Ovary (tissue), 9 donors: ENCODE measurements around the gene RALGAPB. TPM values are rescaled to one million over a fixed set of nuclear protein-coding genes. Genes with fewer than 3 reads are reported as not detected.

Source experiments
- DNase-seq, 5 donors: peaks; one replicate each; pipeline ENCODE4 v3.0.0-alpha.2; 2019 to 2020
- H3K27ac ChIP-seq, 2 donors: fragments of 200-600 bp; one replicate each; pipeline versions ENCODE4 v1.5.1 to v1.8.0; 2019 to 2022
- H3K27me3 ChIP-seq: fragments of 200-600 bp; one replicate; pipeline ENCODE4 v1.8.0; 2022
- H3K36me3 ChIP-seq: fragments of 200-600 bp; sonication (generic); one replicate; pipeline ENCODE4 v1.5.1; 2019
- H3K4me1 ChIP-seq: one replicate; pipeline ENCODE4 v1.8.1; 2013; ENCODE audit warnings: mild to moderate bottlenecking, moderate library complexity; ENCODE audit not compliant: insufficient read depth
- H3K4me3 ChIP-seq: fragments of 200-600 bp; sonication (generic); one replicate; pipeline ENCODE4 v1.5.1; 2017
- H3K9me3 ChIP-seq, 2 donors: fragments of 200-600 bp in 1 of 2; sonication (generic) in 1 of 2; one replicate each; pipeline versions ENCODE4 v1.5.1 to v1.8.1; 2013 to 2019; ENCODE audit warnings: mild to moderate bottlenecking in 1 of 2, moderate library complexity in 1 of 2
- CTCF ChIP-seq, 3 donors: fragments of 450-650 bp in 2 of 3; fragments of 200-600 bp in 1 of 3; IDR thresholded peaks; one replicate each; pipeline versions ENCODE4 v1.5.1 to v1.8.0; 2016 to 2022; ENCODE audit warnings: antibody characterized with exemption in 3 of 3, mild to moderate bottlenecking in 1 of 3
- EP300 ChIP-seq: sonication (generic); formaldehyde crosslinking; IDR thresholded peaks from one replicate; pipeline ENCODE4 v1.6.1; 2017; ENCODE audit warnings: antibody characterized with exemption
- POLR2A ChIP-seq: fragments of 450-650 bp; IDR thresholded peaks from one replicate; pipeline ENCODE4 v1.6.1; 2017; ENCODE audit warnings: antibody characterized with exemption, mild to moderate bottlenecking, moderate library complexity
- WGBS, 3 donors: extraction: QIAGEN DNeasy Blood & Tissue Kit in 1 of 3; methylation state at CpG; one replicate each; pipeline versions ENCODE4 v1.1.5 to v1.1.7; 2013 to 2017; 5-methylcytosine and 5-hydroxymethylcytosine counted together
- intact Hi-C, 4 donors: fragments of 100-400 bp; cut with DNase I; formaldehyde crosslinking; loops; one replicate each; pipeline versions ENCODE4 v1.11.0 to v1.15.1; 2022 to 2023
- polyA plus RNA-seq, 2 donors: library from polyadenylated mRNA; stranded (reverse); fragments of 200-250 nt in 1 of 2; fragments of 350-450 nt in 1 of 2; fragmentation: Illumina TruSeq in 1 of 2; extraction: RNeasy Lipid Tissue Mini Kit (QIAGEN cat#74804) in 1 of 2; gene quantifications; one replicate each; pipeline ENCODE4 v1.2.3, GENCODE V29; 2013 to 2014
- total RNA-seq, 7 donors: library from RNA; depleted of rRNA in 2 of 7; stranded (reverse); fragments of >200 nt in 2 of 7; fragmentation: NEBNext Ultra II Directional in 3 of 7; extraction: Animal tissue kit (Norgen Biotek cat#: 25700) in 3 of 7; gene quantifications; one replicate each; pipeline versions ENCODE4 v1.1.0 to v1.2.4, GENCODE V29; 2016 to 2023
- donor health status: DM: no; HTN: no; CAD: no; lungs with moderate emphysema.
- donor health status: DM: no; HTN: no; CAD: no.
- donor health status: Bipolar disorder and iron deficiency.
- donor health status: DM: yes; HTN: yes; CAD: no.
- donor health status: DM: no; HTN: no; CAD: no.
- donor health status: DM: yes; HTN: yes; CAD: no.

The RALGAPB gene
- total and polyA plus RNA-seq, 9 donors = 10.4 to 41.3 (median 30.0) TPM

GRCh38 chr20:38473367-38473795 is 738 bp downstream of the RALGAPB start:
- WGBS, 3 donors = 2 to 9% (median 3%) methylated on average over 10 of the region's 10 CpGs
- H3K27ac ChIP-seq = peak overlapping the region in 1 of 2 donors; percentile 80
- H3K36me3 ChIP-seq = no peaks in the 10 kb centered on the region
- H3K4me1 ChIP-seq = peaks cover 4% of the 10 kb centered on the region
- TF ChIP-seq POLR2A (no peak), EP300 (no peak), CTCF (IDR thresholded peaks at IDR 0.05) (no peak)
- no peak for DNase-seq
- intact Hi-C loops = no loop called here
- H3K9me3 ChIP-seq = no peaks in the 10 kb centered on the region
- H3K27me3 ChIP-seq = no peaks in the 10 kb centered on the region
- peak overlapping the region; percentile 82 for H3K4me3 ChIP-seq

GRCh38 chr20:38477747-38478146 is 5.1 kb downstream of the RALGAPB start:
- Histone ChIP-seq H3K27me3 (no peaks in the 10 kb centered on the region), H3K9me3 (no peaks in the 10 kb centered on the region), H3K27ac (no peak overlapping the region), H3K36me3 (no peaks in the 10 kb centered on the region), H3K4me1 (peaks cover 4% of the 10 kb centered on the region), H3K4me3 (no peak overlapping the region)
- 93 to 96% (median 96%) methylated on average over 8 of the region's 8 CpGs for WGBS, 3 donors
- intact Hi-C loops = no loop called here
- no peak for TF ChIP-seq EP300
- no peak for TF ChIP-seq CTCF (IDR thresholded peaks at IDR 0.05)
- TF ChIP-seq POLR2A = no peak
- no peak for DNase-seq

GRCh38 chr20:38479596-38479995 is 7.0 kb downstream of the RALGAPB start:
- Histone ChIP-seq H3K9me3 (no peaks in the 10 kb centered on the region), H3K36me3 (no peaks in the 10 kb centered on the region), H3K27ac (no peak overlapping the region), H3K4me3 (no peak overlapping the region), H3K27me3 (no peaks in the 10 kb centered on the region), H3K4me1 (peaks cover 2% of the 10 kb centered on the region)
- DNase-seq = no peak
- 87 to 90% (median 90%) methylated on average over 2 of the region's 2 CpGs for WGBS, 3 donors
- no peak for TF ChIP-seq POLR2A
- no peak for TF ChIP-seq EP300
- no peak for TF ChIP-seq CTCF (IDR thresholded peaks at IDR 0.05)
- intact Hi-C loops = no loop called here

- Histone ChIP-seq H3K27me3 (no peaks in the 10 kb centered on the region), H3K27ac (no peak overlapping the region), H3K4me3 (no peak overlapping the region), H3K9me3 (no peaks in the 10 kb centered on the region), H3K36me3 (no peaks in the 10 kb centered on the region), H3K4me1 (no peaks in the 10 kb centered on the region)
- TF ChIP-seq POLR2A (no peak), CTCF (IDR thresholded peaks at IDR 0.05) (no peak), EP300 (no peak)
- intact Hi-C loops = no loop called here
- DNase-seq = no peak
Measured at GRCh38 chr20:38485041-38485440, 12.4 kb downstream of the RALGAPB start.

DNA sequence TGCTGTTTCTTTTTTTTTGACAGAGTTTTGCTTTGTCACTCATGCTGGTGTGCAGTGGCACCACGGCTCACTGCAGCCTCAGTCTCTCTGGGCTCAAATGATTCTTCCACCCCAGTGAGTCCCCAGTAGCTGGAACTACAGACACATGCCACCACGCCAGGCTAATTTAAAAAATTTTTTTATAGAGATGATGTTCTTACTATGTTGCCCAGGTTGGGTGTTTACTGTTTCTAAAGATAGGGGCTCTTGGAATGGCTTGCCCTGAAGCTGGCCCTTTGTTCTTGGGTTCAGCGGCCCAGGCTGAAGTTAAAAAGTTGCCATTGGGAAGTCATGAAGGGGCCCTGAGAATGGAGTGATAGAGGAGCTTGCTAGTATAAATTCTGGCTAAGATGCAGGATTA is 16.5 kb downstream of the RALGAPB start:
- no peaks in the 10 kb centered on the region for H3K36me3 ChIP-seq
- H3K4me1 ChIP-seq = no peaks in the 10 kb centered on the region
- no peak for DNase-seq
- intact Hi-C loops = no loop called here
- no peak overlapping the region for H3K27ac ChIP-seq
- TF ChIP-seq POLR2A (no peak), EP300 (no peak), CTCF (IDR thresholded peaks at IDR 0.05) (no peak)
- H3K4me3 ChIP-seq = no peak overlapping the region
- WGBS, 3 donors = 90 to 95% (median 93%) methylated on average over 3 of the region's 3 CpGs
- H3K9me3 ChIP-seq = no peaks in the 10 kb centered on the region
- H3K27me3 ChIP-seq = no peaks in the 10 kb centered on the region
